SK-N-SH treated with all-trans-retinoic acid at 6 μM for 48 hours (cell line): ENCODE results near the gene PIK3AP1.

Source experiments
- ZNF565 ChIP-seq: fragments of 450-650 bp; formaldehyde crosslinking; conservative IDR thresholded peaks from 2 replicates; pipeline ENCODE4 v1.5.0; 2020; ENCODE audit warnings: low read depth, mild to moderate bottlenecking, moderate library complexity
- TF ChIP-seq, protein P1 (sequence below): fragments of 250-450 bp; sonication (Bioruptor Pico); IDR thresholded peaks from 2 replicates; pipeline ENCODE4 v1.8.0; 2020; ENCODE audit warnings: mild to moderate bottlenecking, moderate library complexity, borderline replicate concordance

DNA sequence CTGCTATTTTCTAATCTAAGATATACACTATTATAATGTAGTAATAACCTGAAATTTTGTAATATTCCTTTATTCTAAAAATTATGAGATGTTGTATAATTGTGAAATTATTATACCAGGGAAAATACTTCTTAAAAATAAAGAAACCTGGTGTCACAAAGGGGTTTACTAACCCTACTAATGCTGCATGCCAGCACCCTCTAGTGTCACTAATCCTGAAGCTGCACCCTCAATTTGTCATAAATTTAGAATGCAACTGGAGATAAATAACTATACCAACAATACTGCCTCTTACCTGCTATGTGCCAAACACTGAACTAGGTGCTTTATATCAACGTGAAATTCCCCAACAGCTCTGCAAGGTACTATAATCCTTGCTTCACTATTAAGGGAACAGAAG, 164.3 kb downstream of the PIK3AP1 start:
- TF ChIP-seq ZNF565: no peak
- TF ChIP-seq, protein P1, sequence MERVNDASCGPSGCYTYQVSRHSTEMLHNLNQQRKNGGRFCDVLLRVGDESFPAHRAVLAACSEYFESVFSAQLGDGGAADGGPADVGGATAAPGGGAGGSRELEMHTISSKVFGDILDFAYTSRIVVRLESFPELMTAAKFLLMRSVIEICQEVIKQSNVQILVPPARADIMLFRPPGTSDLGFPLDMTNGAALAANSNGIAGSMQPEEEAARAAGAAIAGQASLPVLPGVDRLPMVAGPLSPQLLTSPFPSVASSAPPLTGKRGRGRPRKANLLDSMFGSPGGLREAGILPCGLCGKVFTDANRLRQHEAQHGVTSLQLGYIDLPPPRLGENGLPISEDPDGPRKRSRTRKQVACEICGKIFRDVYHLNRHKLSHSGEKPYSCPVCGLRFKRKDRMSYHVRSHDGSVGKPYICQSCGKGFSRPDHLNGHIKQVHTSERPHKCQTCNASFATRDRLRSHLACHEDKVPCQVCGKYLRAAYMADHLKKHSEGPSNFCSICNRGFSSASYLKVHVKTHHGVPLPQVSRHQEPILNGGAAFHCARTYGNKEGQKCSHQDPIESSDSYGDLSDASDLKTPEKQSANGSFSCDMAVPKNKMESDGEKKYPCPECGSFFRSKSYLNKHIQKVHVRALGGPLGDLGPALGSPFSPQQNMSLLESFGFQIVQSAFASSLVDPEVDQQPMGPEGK (CRISPR knock-in tag): no peak
